PC-9 (cell line): ENCODE data around the gene GLIPR2.

Experiments used
- CTCF ChIP-seq: fragments of 200-600 bp; sonication (generic); conservative IDR thresholded peaks from 2 replicates; pipeline ENCODE4 v1.6.1; 2017; ENCODE audit warnings: mixed run types, antibody characterized with exemption, mild to moderate bottlenecking, moderate library complexity
- EZH2 ChIP-seq: fragments of 200-600 bp; sonication (generic); IDR thresholded peaks from 2 replicates; pipeline ENCODE4 v1.8.0; 2017; ENCODE audit warnings: antibody characterized with exemption, low read depth

- TF ChIP-seq CTCF (no peak), EZH2 (no peak)
These were observed 19.9 kb upstream of the GLIPR2 start for GRCh38 chr9:36116593-36116992.
